Measurements from ENCODE around the gene NLRC5.

GRCh38 chr16:57042157-57043111, 53.1 kb downstream of the NLRC5 start:
- TF ChIP-seq POLR2A (IDR thresholded peaks at IDR 0.05) (no peak), CTCF (IDR thresholded peaks at IDR 0.05) (no peak)

Data from Peyer's patch (tissue), 4 donors.